Fibroblast of skin of right quadriceps (primary cell): ENCODE results near the gene KDR.

Experiments used
- DNase-seq: peaks from one replicate; pipeline ENCODE4 v3.0.0-alpha.2; 2013

Gene KDR

GRCh38 chr4:55125087-55125721, at the start of gene KDR:
TSS of gene KDR (minus strand) at chr4:55125595. CDS start at chr4:55125293, 302 bp downstream.
- peak; percentile 14 for DNase-seq

GRCh38 chr4:55173580-55173979, 48.2 kb upstream of the KDR start:
- DNase-seq, result peak; percentile 66

- DNase-seq, result peak; percentile 19
Measured at GRCh38 chr4:55172694-55173287, 47.4 kb upstream of the KDR start.

DNA sequence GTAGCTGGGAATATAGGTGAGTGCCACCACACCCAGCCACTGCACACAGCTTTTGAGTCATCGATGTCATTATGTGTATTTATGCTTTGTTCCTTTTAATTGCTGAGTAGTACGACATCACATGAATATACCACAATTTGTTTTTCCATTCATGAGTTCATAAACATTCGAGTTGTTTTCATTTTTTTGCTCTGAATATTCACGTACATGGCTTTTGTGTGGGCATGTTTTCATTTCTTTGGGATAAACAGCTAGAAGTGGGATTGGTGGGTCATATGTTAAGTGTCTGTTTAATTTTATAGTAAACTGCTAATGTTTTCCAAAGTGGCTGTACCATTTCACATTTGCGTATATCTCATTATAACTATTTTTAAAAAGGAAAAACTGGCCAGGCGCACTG, 45.1 kb upstream of the KDR start:
- no peak for DNase-seq

DNA sequence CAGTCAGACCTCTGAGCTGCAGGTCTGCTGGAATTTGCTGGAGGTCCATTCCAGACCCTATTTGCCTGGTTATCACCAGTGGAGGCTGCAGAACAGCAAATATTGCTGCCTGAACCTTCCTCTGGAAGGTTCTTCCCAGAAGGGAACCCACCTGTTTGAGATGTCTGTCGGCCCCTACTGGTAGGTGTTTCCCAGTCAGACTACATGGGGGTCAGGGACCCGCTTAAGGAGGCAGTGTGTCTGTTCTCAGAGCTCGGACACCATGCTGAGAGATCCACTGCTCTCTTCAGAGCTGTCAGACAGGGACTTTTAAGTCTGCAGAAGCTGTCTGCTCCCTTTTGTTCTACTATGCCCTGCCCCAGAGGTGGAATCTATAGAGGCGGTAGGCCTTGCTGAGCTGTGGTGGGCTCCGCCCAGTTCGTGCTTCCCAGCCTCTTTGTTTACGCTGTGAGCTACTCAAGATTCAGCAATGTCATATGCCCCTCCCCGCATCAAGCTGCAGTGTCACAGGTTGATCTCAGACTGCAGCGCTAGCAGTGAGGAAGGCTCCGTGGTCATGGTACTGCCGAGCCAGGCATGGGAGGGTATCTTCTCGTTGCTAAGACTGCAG, 44.1 kb upstream of the KDR start:
- DNase-seq, result peak; percentile 15

- DNase-seq, result no peak
Measured at GRCh38 chr4:55162396-55162795, 37.0 kb upstream of the KDR start.

DNA sequence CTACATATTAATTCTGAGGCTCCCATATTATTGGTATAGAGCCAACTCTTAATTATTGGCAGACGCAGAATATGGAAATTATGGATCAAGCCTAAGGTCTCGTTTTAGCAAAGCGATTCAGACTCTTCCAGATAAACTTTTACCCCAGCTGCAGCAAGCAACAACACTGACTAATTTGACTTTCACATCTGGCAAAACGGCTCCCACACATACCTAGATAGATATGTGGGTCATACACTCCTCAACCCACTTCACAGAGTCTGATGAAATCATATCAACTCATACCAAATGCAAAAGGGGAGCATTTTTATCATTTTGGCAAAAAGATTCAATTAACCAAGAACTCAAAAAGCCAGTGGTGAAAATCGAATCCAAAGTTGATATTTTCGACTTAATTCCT, 36.3 kb upstream of the KDR start:
- DNase-seq, result no peak

GRCh38 chr4:55159851-55160250, 34.5 kb upstream of the KDR start:
- peak; percentile 9 for DNase-seq

DNA sequence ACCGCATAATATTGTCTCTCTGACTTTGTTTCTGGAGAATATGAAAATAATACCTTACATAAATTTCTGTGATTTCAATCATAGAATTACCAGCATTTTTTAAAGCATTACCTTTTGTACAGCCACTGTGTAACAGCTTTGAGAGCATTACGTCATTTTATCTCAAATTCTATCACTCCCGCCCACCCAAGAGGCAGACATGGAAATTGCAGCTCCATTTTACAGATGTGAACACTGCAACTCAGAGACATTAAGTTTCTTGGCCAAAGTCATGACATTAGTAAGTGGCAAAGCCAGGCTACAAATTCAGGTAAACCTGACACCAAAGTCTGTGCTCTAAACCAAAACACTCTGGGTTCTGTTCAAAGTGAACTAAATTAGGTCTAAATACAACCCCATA, 33.6 kb upstream of the KDR start:
- DNase-seq, result no peak

GRCh38 chr4:55157559-55158277, 32.3 kb upstream of the KDR start:
- no peak for DNase-seq

GRCh38 chr4:55154933-55155332, 29.5 kb upstream of the KDR start:
- no peak for DNase-seq

DNA sequence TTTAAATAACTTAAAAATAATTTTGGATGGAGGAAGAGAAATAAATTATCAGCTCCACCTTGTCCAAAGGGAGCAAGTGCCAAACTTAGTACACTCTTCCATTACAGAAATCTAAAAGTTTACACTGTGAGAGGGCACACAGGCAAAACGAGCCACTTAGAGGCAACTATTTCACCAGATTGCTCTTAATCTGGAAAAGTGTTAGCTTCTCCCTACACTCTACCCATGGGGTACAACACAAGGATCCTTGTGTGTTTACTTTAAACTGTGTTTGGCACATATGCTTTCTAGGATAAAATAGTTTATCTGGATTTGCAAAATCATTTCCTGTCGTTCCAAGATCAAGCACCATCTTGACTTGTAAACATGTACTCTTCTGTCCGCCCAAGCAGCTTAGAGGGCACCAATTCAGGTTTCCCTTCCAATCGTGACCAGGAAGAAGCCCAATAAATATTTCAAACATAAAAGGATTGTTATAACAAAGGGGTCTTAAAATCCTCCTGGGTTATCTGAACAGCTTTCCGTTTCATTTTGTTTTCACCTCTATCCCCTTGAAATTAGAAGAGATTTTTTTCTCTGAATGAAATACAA, 29.0 kb upstream of the KDR start:
- DNase-seq, result no peak

DNA sequence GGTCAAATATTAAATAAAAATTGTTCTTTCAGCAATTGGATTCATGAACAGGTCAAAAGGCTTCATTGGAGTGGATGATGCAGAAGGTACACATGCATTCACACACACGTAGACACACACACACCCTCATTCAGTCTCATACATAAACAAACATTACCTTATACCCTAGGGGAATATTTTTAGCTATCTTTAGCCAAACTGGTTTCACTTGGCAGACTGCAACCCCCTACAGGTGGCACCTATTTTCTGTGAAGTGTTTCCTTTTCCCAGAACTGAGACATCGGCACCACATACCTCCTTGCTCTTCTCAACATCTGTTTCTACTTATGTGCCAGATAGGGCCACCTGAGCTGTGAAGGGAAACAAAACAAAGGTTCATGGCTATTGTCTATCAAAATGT, 18.5 kb upstream of the KDR start:
- DNase-seq, result no peak

DNA sequence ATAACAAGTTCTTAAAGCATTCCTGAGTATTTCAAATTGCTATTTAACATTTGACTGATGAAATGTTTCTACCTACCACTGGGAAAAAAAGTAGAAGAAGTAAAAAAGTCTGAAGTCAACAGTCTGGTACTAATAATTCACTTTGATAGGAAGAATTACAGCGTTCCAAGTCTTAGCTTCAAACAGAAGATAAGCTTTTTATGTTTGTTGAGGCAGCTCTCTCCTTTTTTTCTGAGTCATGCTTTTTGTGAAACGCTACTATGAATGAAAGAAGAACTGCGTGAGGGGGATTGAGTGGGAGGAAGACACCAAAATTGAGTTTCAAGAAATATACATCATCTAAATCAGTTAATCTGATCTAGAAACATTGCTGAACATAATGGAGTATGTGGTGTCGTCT, 13.0 kb upstream of the KDR start:
- no peak for DNase-seq

GRCh38 chr4:55136634-55137033, 11.2 kb upstream of the KDR start:
- DNase-seq, result no peak

- no peak for DNase-seq
Measured at GRCh38 chr4:55133951-55134350, 8.6 kb upstream of the KDR start.

GRCh38 chr4:55132775-55133174, 7.4 kb upstream of the KDR start:
- DNase-seq, result no peak

DNA sequence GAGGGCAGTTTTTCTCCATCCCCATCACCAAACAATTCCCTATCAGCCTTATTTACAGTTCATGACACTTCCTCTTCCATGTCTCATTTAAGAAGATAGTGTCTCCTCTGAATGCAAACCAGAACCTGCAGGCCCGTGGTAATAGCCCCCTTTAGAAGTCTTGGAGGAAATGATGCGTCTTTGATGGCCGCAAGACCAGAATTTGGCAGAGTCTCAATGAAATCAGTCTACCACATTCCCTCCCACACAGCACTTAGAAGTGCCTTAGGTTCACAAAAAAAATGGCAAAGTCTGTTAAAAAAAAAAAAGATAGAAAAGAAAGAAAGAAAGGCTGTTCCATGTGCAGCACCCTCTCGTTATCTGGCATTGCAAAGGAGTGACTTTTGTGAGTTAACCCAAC, 2.1 kb upstream of the KDR start:
- DNase-seq, result no peak

DNA sequence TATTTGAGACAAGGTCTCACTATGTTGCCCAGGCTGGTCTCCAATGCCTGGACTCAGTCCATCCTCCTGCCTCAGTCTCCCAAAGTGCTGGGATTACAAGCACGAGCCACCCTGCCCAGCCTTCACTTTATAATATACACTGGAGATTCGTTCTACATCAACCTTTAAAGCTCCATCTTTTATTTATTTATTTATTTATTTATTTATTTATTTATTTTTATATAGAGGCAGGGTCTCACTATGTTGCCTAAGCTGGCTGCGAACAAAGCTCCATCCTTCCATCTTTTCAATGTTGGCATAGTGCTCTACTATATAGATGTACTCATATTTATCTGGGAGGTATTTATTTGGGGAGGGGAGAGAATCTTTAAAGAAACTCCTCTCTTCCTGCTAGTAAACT, 1.7 kb upstream of the KDR start:
- DNase-seq, result no peak

GRCh38 chr4:55125763-55126541, 557 bp upstream of the KDR start:
- DNase-seq, result peak; percentile 8

- DNase-seq, result peak; percentile 3
Measured at GRCh38 chr4:55124322-55125076, 896 bp downstream of the KDR start.

GRCh38 chr4:55123791-55124190, 1.6 kb downstream of the KDR start:
- no peak for DNase-seq
